Stimulated activated naive CD8-positive, alpha-beta T cell treated with anti-CD3 and anti-CD28 coated beads, Interleukin-15, Interleukin-2, amounts not matched to agents 100 U/mL and 50 U/mL, for 24 hours (primary cell): ENCODE measurements around the gene RNF111.
A peak's percentile ranks its signal among the peaks of the same experiment; 100 is the strongest.
"Not testable (repeated sequence)": the region's sequence is repeated elsewhere in the genome, so short reads cannot be mapped to it uniquely, and the experiment has no call there.

ENCODE experiments used
- ATAC-seq: fragments of 150-1000 bp; cut with Tn5 transposase; one replicate; pipeline ENCODE4 v1.10.0; 2021
- DNase-seq: peaks from one replicate; pipeline ENCODE4 v3.0.0; 2021

Gene RNF111

GRCh38 chr15:59133929-59134427 is 146.5 kb downstream of the RNF111 start:
- DNase-seq = no peak

GRCh38 chr15:59137566-59137965 is 150.1 kb downstream of the RNF111 start:
- DNase-seq = peak; percentile 22
- ATAC-seq = peak; percentile 65

More at GRCh38 chr15:59133929-59134427, 146.5 kb downstream of the RNF111 start:
- ATAC-seq = no peak

- DNase-seq = peak; percentile 63
- ATAC-seq = peak; percentile 75
These were observed 150.8 kb downstream of the RNF111 start for GRCh38 chr15:59138243-59138642.

- DNase-seq = no peak
- ATAC-seq = no peak
These were observed 153.2 kb downstream of the RNF111 start for GRCh38 chr15:59140422-59141226.

- DNase-seq = no peak
- ATAC-seq = no peak
These were observed 155.8 kb downstream of the RNF111 start for GRCh38 chr15:59143281-59143680.

- not testable (repeated sequence) for DNase-seq, ATAC-seq
These were observed 157.1 kb downstream of the RNF111 start for GRCh38 chr15:59144594-59144993.
